ENCODE data around the gene HDAC4.

DNA sequence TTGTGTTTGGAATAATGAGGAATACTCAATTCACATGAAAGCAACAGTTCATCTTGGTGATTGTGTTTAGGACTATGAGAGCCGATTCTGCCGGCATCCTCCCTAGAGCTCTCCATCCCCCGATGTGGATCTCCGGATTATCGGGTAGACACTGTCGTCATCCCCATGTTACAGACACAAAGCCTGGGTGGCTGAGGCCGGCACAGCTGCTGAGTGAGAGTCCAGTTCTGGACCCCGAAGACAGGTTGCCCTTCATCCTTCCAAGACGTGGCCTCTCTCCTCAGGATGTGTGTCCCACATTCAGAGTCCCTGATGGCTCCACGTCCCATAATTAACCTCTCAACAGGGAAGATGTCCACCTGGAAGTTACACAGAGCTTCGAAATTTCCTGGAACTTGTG, 129.3 kb downstream of the HDAC4 start:
- TF ChIP-seq, protein P1, sequence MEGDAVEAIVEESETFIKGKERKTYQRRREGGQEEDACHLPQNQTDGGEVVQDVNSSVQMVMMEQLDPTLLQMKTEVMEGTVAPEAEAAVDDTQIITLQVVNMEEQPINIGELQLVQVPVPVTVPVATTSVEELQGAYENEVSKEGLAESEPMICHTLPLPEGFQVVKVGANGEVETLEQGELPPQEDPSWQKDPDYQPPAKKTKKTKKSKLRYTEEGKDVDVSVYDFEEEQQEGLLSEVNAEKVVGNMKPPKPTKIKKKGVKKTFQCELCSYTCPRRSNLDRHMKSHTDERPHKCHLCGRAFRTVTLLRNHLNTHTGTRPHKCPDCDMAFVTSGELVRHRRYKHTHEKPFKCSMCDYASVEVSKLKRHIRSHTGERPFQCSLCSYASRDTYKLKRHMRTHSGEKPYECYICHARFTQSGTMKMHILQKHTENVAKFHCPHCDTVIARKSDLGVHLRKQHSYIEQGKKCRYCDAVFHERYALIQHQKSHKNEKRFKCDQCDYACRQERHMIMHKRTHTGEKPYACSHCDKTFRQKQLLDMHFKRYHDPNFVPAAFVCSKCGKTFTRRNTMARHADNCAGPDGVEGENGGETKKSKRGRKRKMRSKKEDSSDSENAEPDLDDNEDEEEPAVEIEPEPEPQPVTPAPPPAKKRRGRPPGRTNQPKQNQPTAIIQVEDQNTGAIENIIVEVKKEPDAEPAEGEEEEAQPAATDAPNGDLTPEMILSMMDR (IDR thresholded peaks at IDR 0.05; ENCODE audit: insufficient read depth, low read depth, low read length): no peak
- TF ChIP-seq EZH2 (IDR thresholded peaks at IDR 0.05; ENCODE audit: insufficient read depth, low read length): no peak
